ENCODE data around the gene TRUB1.

The TRUB1 gene

GRCh38 chr10:114967071-114967470 is 29.1 kb downstream of the TRUB1 start:
- no peak overlapping the region for H2BK5ac ChIP-seq (ENCODE audit: low read depth, low read length, poor library complexity, severe bottlenecking)
- DNase-seq: peak; percentile 92
- H3K79me1 ChIP-seq (replicated peaks; ENCODE audit: low read length, poor library complexity, severe bottlenecking): peaks cover 16% of the 10 kb centered on the region
- H4K91ac ChIP-seq (ENCODE audit: low read length): no peak overlapping the region
- no peak overlapping the region for H3K4me3 ChIP-seq (ENCODE audit: insufficient read depth in 1 of 2, low read depth in 1 of 2, low read length in 2 of 2)
- H3K4ac ChIP-seq (ENCODE audit: low read depth in 1 of 2, low read length in 2 of 2): no peak overlapping the region
- H3K9ac ChIP-seq (ENCODE audit: low read length): no peak overlapping the region
- no peaks in the 10 kb centered on the region for H3K4me1 ChIP-seq (ENCODE audit: control insufficient read depth, insufficient read depth, low read depth, low read length)
- H3K36me3 ChIP-seq (ENCODE audit: control insufficient read depth in 1 of 2, insufficient read depth in 2 of 2, low read depth in 1 of 2, low read length in 2 of 2): peaks cover 6 to 27% of the 10 kb centered on the region in 2 experiments
- H2BK15ac ChIP-seq (ENCODE audit: low read depth, poor library complexity, severe bottlenecking): no peak overlapping the region
- H2BK120ac ChIP-seq (ENCODE audit: low read depth, low read length): no peak overlapping the region
- H3K18ac ChIP-seq (ENCODE audit: low read depth in 1 of 2, low read length in 2 of 2): no peak overlapping the region
- no peaks in the 10 kb centered on the region for H3K9me3 ChIP-seq (ENCODE audit: control insufficient read depth, low read length)
- no peak overlapping the region for H3K14ac ChIP-seq (ENCODE audit: low read length in 2 of 2)
- H2BK12ac ChIP-seq (ENCODE audit: low read length in 2 of 2): no peak overlapping the region
- H4K8ac ChIP-seq (ENCODE audit: low read length): no peak overlapping the region
- no peak overlapping the region for H2AK5ac ChIP-seq (ENCODE audit: low read length, severe bottlenecking)
- H2AFZ ChIP-seq (ENCODE audit: low read depth, low read length): no peak overlapping the region
- H3K4me2 ChIP-seq (ENCODE audit: low read length, poor library complexity, severe bottlenecking): no peak overlapping the region
- 0% methylated on average over 1 of the region's 2 CpGs for WGBS
- no peaks in the 10 kb centered on the region for H3K27me3 ChIP-seq (ENCODE audit: control insufficient read depth in 1 of 2, insufficient read depth in 1 of 2, low read length in 2 of 2)
- no peak overlapping the region for H3K27ac ChIP-seq (ENCODE audit: low read length, poor library complexity, severe bottlenecking)
- no peak overlapping the region for H3K23ac ChIP-seq (ENCODE audit: low read length in 2 of 2)

GRCh38 chr10:114970515-114970914 is 32.5 kb downstream of the TRUB1 start:
- no peak overlapping the region for H3K9ac ChIP-seq (ENCODE audit: low read length)
- H3K27me3 ChIP-seq (ENCODE audit: control insufficient read depth in 1 of 2, insufficient read depth in 1 of 2, low read length in 2 of 2): no peaks in the 10 kb centered on the region
- H3K4me2 ChIP-seq (ENCODE audit: low read length, poor library complexity, severe bottlenecking): no peak overlapping the region
- H3K23ac ChIP-seq (ENCODE audit: low read length in 2 of 2): no peak overlapping the region
- H2BK5ac ChIP-seq (ENCODE audit: low read depth, low read length, poor library complexity, severe bottlenecking): no peak overlapping the region
- no peak overlapping the region for H4K8ac ChIP-seq (ENCODE audit: low read length)
- peak; percentile 56 for DNase-seq
- peaks cover 0 to 35% of the 10 kb centered on the region in 2 experiments for H3K36me3 ChIP-seq (ENCODE audit: control insufficient read depth in 1 of 2, insufficient read depth in 2 of 2, low read depth in 1 of 2, low read length in 2 of 2)
- H3K4me3 ChIP-seq (ENCODE audit: insufficient read depth in 1 of 2, low read depth in 1 of 2, low read length in 2 of 2): no peak overlapping the region
- no peak overlapping the region for H2BK15ac ChIP-seq (ENCODE audit: low read depth, poor library complexity, severe bottlenecking)
- H3K9me3 ChIP-seq (ENCODE audit: control insufficient read depth, low read length): no peaks in the 10 kb centered on the region
- no peak overlapping the region for H4K91ac ChIP-seq (ENCODE audit: low read length)
- peak overlapping the region in 1 of 2 experiments; percentile 55 for H3K18ac ChIP-seq (ENCODE audit: low read depth in 1 of 2, low read length in 2 of 2)
- H2AFZ ChIP-seq (ENCODE audit: low read depth, low read length): no peak overlapping the region
- H3K4me1 ChIP-seq (ENCODE audit: control insufficient read depth, insufficient read depth, low read depth, low read length): no peaks in the 10 kb centered on the region
- no peak overlapping the region for H2BK120ac ChIP-seq (ENCODE audit: low read depth, low read length)
- H3K14ac ChIP-seq (ENCODE audit: low read length in 2 of 2): no peak overlapping the region
- no peak overlapping the region for H3K4ac ChIP-seq (ENCODE audit: low read depth in 1 of 2, low read length in 2 of 2)
- no peak overlapping the region for H2AK5ac ChIP-seq (ENCODE audit: low read length, severe bottlenecking)
- WGBS: 22% methylated on average over 1 of the region's 4 CpGs
- no peak overlapping the region for H3K27ac ChIP-seq (ENCODE audit: low read length, poor library complexity, severe bottlenecking)
- H3K79me1 ChIP-seq (replicated peaks; ENCODE audit: low read length, poor library complexity, severe bottlenecking): peaks cover 6% of the 10 kb centered on the region
- peak overlapping the region in 1 of 2 experiments; percentile 42 for H2BK12ac ChIP-seq (ENCODE audit: low read length in 2 of 2)

- H3K23ac ChIP-seq (ENCODE audit: low read length in 2 of 2): no peak overlapping the region
- no peaks in the 10 kb centered on the region for H3K4me1 ChIP-seq (ENCODE audit: control insufficient read depth, insufficient read depth, low read depth, low read length)
- H3K27ac ChIP-seq (ENCODE audit: low read length, poor library complexity, severe bottlenecking): no peak overlapping the region
- no peak overlapping the region for H2AFZ ChIP-seq (ENCODE audit: low read depth, low read length)
- H3K9ac ChIP-seq (ENCODE audit: low read length): no peak overlapping the region
- no peak for DNase-seq
- peaks cover 0 to 33% of the 10 kb centered on the region in 2 experiments for H3K36me3 ChIP-seq (ENCODE audit: control insufficient read depth in 1 of 2, insufficient read depth in 2 of 2, low read depth in 1 of 2, low read length in 2 of 2)
- H4K91ac ChIP-seq (ENCODE audit: low read length): no peak overlapping the region
- no peaks in the 10 kb centered on the region for H3K27me3 ChIP-seq (ENCODE audit: control insufficient read depth in 1 of 2, insufficient read depth in 1 of 2, low read length in 2 of 2)
- H3K18ac ChIP-seq (ENCODE audit: low read depth in 1 of 2, low read length in 2 of 2): no peak overlapping the region
- no peak overlapping the region for H3K4me2 ChIP-seq (ENCODE audit: low read length, poor library complexity, severe bottlenecking)
- H3K4ac ChIP-seq (ENCODE audit: low read depth in 1 of 2, low read length in 2 of 2): no peak overlapping the region
- 100% methylated on average over 5 of the region's 5 CpGs for WGBS
- H2BK5ac ChIP-seq (ENCODE audit: low read depth, low read length, poor library complexity, severe bottlenecking): peak overlapping the region; percentile 19
- H2BK120ac ChIP-seq (ENCODE audit: low read depth, low read length): no peak overlapping the region
- H2BK12ac ChIP-seq (ENCODE audit: low read length in 2 of 2): no peak overlapping the region
- H2AK5ac ChIP-seq (ENCODE audit: low read length, severe bottlenecking): no peak overlapping the region
- no peak overlapping the region for H3K4me3 ChIP-seq (ENCODE audit: insufficient read depth in 1 of 2, low read depth in 1 of 2, low read length in 2 of 2)
- H2BK15ac ChIP-seq (ENCODE audit: low read depth, poor library complexity, severe bottlenecking): no peak overlapping the region
- no peak overlapping the region for H3K14ac ChIP-seq (ENCODE audit: low read length in 2 of 2)
- H4K8ac ChIP-seq (ENCODE audit: low read length): no peak overlapping the region
- peaks cover 6% of the 10 kb centered on the region for H3K79me1 ChIP-seq (replicated peaks; ENCODE audit: low read length, poor library complexity, severe bottlenecking)
- no peaks in the 10 kb centered on the region for H3K9me3 ChIP-seq (ENCODE audit: control insufficient read depth, low read length)
These were observed 35.3 kb downstream of the TRUB1 start for GRCh38 chr10:114973306-114973705.

DNA sequence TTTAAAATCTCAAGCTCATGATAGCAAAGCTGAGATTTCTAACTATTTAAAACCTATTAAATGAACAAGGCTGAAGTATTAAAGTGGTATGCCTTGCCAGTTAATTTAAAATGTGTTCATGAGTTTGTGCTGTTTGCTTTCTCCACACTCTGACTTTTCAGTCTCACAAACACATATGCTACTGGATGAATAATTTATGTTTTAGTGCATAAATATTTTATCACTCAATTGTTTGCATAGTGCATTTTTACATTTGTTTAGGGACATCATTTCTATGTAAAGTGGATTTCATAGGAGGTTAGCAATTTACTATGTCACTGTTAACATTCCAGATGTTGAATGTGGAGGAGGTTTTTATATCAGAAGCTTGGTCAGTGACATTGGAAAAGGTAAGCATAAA is 36.0 kb downstream of the TRUB1 start:
- Histone ChIP-seq H3K4me2 (ENCODE audit: low read length, poor library complexity, severe bottlenecking) (no peak overlapping the region), H2BK120ac (ENCODE audit: low read depth, low read length) (no peak overlapping the region), H3K79me1 (replicated peaks; ENCODE audit: low read length, poor library complexity, severe bottlenecking) (peaks cover 6% of the 10 kb centered on the region), H3K27me3 (ENCODE audit: control insufficient read depth in 1 of 2, insufficient read depth in 1 of 2, low read length in 2 of 2) (no peaks in the 10 kb centered on the region), H3K27ac (ENCODE audit: low read length, poor library complexity, severe bottlenecking) (no peak overlapping the region), H3K18ac (ENCODE audit: low read depth in 1 of 2, low read length in 2 of 2) (no peak overlapping the region), H3K4ac (ENCODE audit: low read depth in 1 of 2, low read length in 2 of 2) (no peak overlapping the region), H3K9ac (ENCODE audit: low read length) (no peak overlapping the region), H3K36me3 (ENCODE audit: control insufficient read depth in 1 of 2, insufficient read depth in 2 of 2, low read depth in 1 of 2, low read length in 2 of 2) (peaks cover 0 to 33% of the 10 kb centered on the region in 2 experiments), H2AFZ (ENCODE audit: low read depth, low read length) (no peak overlapping the region), H3K14ac (ENCODE audit: low read length in 2 of 2) (no peak overlapping the region), H2BK12ac (ENCODE audit: low read length in 2 of 2) (no peak overlapping the region), H4K8ac (ENCODE audit: low read length) (no peak overlapping the region), H3K9me3 (ENCODE audit: control insufficient read depth, low read length) (no peaks in the 10 kb centered on the region), H3K4me1 (ENCODE audit: control insufficient read depth, insufficient read depth, low read depth, low read length) (no peaks in the 10 kb centered on the region), H2AK5ac (ENCODE audit: low read length, severe bottlenecking) (no peak overlapping the region), H4K91ac (ENCODE audit: low read length) (no peak overlapping the region), H3K4me3 (ENCODE audit: insufficient read depth in 1 of 2, low read depth in 1 of 2, low read length in 2 of 2) (no peak overlapping the region), H2BK5ac (ENCODE audit: low read depth, low read length, poor library complexity, severe bottlenecking) (no peak overlapping the region), H2BK15ac (ENCODE audit: low read depth, poor library complexity, severe bottlenecking) (no peak overlapping the region), H3K23ac (ENCODE audit: low read length in 2 of 2) (no peak overlapping the region)
- DNase-seq: no peak

Measured in mesenchymal stem cell (in vitro differentiated cells and primary cell).